CD4-positive, alpha-beta T cell treated with Interleukin-15 for 1 hour (primary cell): ENCODE results near the gene ERV3-1.
"Not testable (repeated sequence)": the region's sequence is repeated elsewhere in the genome, so short reads cannot be mapped to it uniquely, and the experiment has no call there.

Experiments
- DNase-seq: peaks from one replicate; pipeline ENCODE4 v3.0.0-alpha.2; 2020

Gene ERV3-1

GRCh38 chr7:64999165-65000004 is 7.1 kb downstream of the ERV3-1 start:
- peak; percentile 57 for DNase-seq

DNA sequence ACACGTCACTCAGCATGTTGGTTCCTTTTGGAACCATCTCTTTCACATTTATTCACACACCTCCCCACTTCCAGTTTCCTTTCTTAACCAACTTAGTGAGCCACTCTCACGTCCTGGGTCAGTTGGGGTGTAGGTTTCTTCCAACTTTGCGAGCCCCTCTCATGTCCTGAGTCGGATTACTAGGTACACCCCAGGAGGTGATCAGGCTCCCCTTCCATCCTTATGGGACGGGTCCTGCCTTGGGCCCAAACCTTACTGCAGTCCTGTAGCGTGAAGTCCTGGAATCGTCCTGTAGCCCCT is 7.7 kb downstream of the ERV3-1 start:
- no peak for DNase-seq

GRCh38 chr7:64997927-64998391 is 8.5 kb downstream of the ERV3-1 start:
- no peak for DNase-seq

DNA sequence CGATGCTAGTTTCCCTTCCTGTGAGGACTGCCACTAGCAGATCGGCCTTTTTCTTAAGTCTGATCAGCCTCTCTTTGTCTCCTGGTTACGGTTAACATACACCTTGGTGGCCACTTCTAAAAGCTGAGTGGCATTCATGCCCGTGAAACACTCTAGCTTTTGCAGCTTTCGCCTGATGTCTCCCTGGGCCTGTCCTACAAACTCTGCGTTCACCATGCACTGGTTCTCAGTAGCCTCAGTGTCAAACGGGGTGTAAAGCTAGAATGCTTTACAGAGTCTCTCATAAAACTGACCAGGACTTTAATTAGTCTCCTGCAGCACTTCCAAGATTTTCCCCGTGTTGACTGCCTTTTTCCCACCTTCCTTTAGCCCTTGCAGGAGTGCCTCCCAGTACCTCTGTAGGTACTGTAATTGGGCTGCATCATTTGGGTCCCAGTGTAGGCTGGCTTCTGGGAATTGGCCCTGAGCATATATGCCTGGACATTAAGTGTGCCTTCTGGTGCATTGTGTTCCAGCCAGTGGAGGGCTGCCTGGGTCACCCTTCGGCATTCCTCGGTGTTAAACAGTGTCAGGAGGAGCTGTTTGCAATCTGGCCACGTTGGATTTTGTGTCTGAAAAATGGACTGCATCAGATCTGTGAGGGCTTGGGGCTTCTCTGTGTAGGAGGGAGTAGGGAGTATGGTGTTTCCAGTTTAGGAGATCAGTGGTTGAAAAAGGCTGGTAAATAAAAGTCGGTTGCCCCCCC is 9.2 kb downstream of the ERV3-1 start:
- DNase-seq, result no peak

GRCh38 chr7:64996305-64996704 is 10.2 kb downstream of the ERV3-1 start:
- DNase-seq, result no peak

DNA sequence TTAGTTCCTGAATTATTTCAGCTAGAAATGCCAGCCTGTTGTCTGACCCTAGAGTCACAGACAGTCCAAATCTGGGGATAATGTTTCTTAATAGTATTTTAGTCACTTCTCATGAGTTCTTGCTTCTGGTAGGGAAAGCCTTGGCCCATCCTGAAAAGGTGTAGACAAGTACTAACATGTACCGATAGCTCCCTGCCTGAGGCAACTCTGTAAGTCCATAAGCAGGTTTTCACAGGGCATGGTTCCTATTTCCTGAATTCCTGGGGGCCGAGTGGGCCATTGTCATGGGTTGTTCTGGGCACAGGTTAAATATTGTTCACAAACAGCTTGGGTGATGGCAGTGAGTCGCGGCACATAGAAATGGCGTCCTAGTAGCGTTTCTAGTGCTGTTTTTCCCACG is 12.6 kb downstream of the ERV3-1 start:
- no peak for DNase-seq

DNA sequence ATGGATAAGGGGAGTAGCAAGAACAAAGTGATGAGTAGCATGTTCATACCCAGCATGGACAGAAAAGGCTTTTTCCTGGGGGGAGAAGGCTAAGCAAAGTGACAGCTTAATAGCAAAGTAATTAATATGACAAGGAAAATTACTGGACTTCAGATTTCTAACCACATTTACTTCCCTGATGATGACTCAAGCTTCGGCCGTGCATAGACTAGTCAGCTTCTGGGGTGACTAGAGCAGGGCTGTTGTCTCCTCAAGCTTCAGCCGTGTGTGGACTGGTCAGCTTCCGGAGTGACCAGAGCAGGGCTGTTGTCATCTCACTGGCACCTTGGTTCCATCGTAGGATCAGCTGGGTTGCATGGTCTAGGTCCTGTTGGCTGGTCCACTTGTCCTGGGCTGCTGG is 13.5 kb downstream of the ERV3-1 start:
- no peak for DNase-seq

DNA sequence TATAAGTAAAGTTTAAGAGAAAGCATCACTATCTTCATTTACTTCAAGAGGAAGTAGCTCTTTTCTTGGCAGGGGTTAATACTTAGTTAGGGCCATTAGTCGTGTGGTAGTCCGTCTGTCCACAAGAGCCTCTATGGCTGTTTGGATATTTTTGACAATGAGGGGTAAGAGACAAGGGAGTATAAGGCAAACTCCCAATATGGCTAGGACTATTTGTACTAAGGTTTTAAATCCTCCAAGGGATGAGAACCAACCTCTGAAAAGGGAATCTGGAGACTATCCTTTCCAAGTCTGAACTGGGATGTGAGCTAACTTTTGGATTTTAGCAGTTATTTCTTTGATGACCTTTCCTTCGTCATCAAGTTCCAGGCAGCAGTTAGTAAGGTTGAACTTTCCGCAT is 15.6 kb downstream of the ERV3-1 start, which contains the start of gene ZNF117:
ZNF117 (minus strand) TSS at position 101 of the 400 bp plus-strand sequence.
- DNase-seq, result no peak

DNA sequence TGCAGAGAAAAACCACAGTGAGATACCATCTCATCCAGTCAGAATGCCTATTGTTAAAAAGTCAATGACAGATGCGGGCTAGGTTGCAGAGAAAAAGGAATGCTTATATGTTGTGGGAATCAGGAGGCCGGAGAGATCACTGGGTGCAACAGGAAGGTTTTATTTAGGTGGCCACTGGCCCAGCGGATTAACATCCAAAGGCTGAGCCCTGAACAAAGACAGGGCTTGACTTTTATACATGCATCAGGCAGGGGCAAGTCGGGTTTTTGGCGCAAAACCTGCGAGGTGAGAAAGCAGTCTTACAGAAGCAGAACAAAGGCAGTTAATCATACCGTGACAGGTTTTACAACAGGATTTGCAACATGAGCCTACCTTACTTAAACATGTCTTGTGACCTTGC is 16.3 kb downstream of the ERV3-1 start:
- DNase-seq, result no peak

- DNase-seq, result no peak
Observed at GRCh38 chr7:64978497-64979203, 27.8 kb downstream of the ERV3-1 start.

GRCh38 chr7:64965594-64965993 is 40.9 kb downstream of the ERV3-1 start:
- no peak for DNase-seq

DNA sequence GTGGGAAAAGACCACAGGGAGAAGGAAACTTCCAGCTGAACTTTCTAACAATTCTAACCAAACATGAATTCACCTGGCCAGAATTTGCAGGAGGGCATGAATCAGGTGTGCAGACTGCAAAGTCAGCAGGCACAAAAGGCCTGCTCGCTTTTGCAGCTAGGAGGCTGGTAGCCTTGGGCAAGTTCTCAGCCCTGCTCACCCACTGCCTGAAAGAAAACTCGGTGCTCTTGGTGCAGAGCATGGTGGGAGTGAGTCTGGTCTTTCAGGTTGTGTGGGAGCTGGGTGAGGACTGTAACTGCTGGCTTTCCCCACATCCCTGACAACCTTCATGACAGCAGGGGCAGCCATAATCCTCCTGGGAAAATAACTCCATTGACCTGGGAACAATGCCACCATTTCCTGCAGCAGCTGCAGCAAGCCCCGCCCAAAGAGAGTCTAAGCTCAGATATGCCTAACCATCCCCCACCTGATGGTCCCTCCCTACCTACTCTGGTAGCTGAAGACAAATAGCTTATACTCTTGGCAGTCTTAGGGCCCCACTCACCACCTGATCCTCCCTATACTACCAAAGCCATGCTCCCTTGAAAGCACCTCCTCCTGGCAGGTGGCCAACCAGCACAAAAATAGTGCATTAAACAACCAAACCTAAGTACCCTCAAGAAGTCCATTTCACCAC is 47.3 kb downstream of the ERV3-1 start:
- no peak for DNase-seq

- no peak for DNase-seq
Observed at GRCh38 chr7:64951250-64951848, 55.1 kb downstream of the ERV3-1 start.

- not testable (repeated sequence) for DNase-seq
Observed at GRCh38 chr7:64950673-64951072, 55.8 kb downstream of the ERV3-1 start.

- DNase-seq, result not testable (repeated sequence)
Observed at GRCh38 chr7:64948774-64949173, 57.7 kb downstream of the ERV3-1 start.

GRCh38 chr7:64947252-64948000 is 59.1 kb downstream of the ERV3-1 start:
- DNase-seq, result no peak

DNA sequence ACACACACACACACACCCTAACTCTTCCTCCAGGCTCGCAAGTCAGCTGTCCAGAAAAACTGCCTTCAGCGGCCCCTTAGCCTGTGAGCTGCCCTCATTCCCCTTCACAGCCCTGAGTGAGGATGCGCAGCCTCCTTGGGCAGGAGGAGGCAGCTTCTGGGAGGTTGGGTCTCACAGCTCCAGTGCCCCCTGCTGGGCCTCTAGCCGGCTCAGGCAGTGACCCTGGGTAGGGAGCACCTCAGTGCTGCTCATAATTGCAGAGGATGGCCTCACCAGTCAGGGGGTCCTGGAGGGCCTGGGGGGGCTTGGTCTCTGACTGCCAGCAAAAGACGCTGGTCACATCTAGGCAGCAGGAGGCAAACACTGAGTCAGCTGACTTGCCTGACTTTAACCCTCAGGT is 59.7 kb downstream of the ERV3-1 start:
- no peak for DNase-seq

- no peak for DNase-seq
Observed at GRCh38 chr7:64945503-64946175, 60.8 kb downstream of the ERV3-1 start.

- not testable (repeated sequence) for DNase-seq
Observed at GRCh38 chr7:64944667-64945502, 61.6 kb downstream of the ERV3-1 start.
